Neural progenitor cell (in vitro differentiated cells): ENCODE measurements around the gene ZMIZ2.

ENCODE experiments used
- EZH2 ChIP-seq: fragments of 200-600 bp; sonication (generic); IDR thresholded peaks from 2 replicates; pipeline ENCODE4 v1.6.1; 2017; ENCODE audit warnings: antibody characterized with exemption, mild to moderate bottlenecking, moderate library complexity
- EZH2phosphoT487 ChIP-seq: fragments of 200-600 bp; sonication (generic); IDR thresholded peaks from 2 replicates; pipeline ENCODE4 v1.6.1; 2017; ENCODE audit warnings: antibody characterized with exemption
- TF ChIP-seq, protein P1 (sequence below): fragments of 200-600 bp; sonication (generic); IDR thresholded peaks from 2 replicates; pipeline ENCODE4 v1.5.1; 2017; ENCODE audit warnings: antibody characterized with exemption, mild to moderate bottlenecking

DNA sequence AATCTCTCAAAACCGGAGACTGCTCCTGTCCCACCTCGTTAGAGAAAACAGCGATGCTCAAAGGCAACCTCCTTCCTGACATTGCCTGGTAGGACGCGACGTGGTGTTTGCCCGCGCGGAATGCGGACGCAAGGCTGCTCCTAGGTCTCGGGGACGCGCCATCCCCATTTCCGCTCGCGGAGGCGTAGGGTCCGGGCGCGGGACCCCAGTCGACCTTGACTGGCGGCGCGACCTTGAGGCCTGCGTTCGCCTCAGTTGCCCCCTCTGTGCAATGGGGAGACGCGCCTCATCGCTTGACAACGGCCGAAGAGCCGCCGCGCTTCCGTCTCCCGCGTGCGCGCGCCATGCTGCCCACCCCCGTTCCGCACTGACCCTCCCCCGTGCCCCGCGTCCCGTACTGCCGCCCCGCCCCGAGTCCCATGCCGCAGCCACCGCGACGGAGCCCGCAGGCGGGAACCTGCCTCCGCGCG is 47.4 kb downstream of the ZMIZ2 start:
- TF ChIP-seq, protein P1, sequence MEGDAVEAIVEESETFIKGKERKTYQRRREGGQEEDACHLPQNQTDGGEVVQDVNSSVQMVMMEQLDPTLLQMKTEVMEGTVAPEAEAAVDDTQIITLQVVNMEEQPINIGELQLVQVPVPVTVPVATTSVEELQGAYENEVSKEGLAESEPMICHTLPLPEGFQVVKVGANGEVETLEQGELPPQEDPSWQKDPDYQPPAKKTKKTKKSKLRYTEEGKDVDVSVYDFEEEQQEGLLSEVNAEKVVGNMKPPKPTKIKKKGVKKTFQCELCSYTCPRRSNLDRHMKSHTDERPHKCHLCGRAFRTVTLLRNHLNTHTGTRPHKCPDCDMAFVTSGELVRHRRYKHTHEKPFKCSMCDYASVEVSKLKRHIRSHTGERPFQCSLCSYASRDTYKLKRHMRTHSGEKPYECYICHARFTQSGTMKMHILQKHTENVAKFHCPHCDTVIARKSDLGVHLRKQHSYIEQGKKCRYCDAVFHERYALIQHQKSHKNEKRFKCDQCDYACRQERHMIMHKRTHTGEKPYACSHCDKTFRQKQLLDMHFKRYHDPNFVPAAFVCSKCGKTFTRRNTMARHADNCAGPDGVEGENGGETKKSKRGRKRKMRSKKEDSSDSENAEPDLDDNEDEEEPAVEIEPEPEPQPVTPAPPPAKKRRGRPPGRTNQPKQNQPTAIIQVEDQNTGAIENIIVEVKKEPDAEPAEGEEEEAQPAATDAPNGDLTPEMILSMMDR: no peak
- TF ChIP-seq EZH2phosphoT487 (no peak), EZH2 (no peak)
